ENCODE measurements around the gene PXK.
A peak's percentile ranks its signal among the peaks of the same experiment; 100 is the strongest.

- TF ChIP-seq CTCF (IDR thresholded peaks at IDR 0.05) (peak; percentile 93 to 100 (median 98)), POLR2A (IDR thresholded peaks at IDR 0.05) (peak; percentile 18 to 66)
Observed at GRCh38 chr3:58305882-58306711, 26.6 kb upstream of the PXK start, which contains the start of the genes HTD2 and RPP14.

All from tibial nerve (tissue), 3 donors.